Activated CD8-positive, alpha-beta memory T cell treated with anti-CD3 and anti-CD28 coated beads for 24 hours (primary cell): ENCODE measurements around the gene MARCHF3.
A peak's percentile ranks its signal among the peaks of the same experiment; 100 is the strongest.

ENCODE experiments used
- DNase-seq: peaks from one replicate; pipeline ENCODE4 v3.0.0-alpha.2; 2020

MARCHF3 gene

DNA sequence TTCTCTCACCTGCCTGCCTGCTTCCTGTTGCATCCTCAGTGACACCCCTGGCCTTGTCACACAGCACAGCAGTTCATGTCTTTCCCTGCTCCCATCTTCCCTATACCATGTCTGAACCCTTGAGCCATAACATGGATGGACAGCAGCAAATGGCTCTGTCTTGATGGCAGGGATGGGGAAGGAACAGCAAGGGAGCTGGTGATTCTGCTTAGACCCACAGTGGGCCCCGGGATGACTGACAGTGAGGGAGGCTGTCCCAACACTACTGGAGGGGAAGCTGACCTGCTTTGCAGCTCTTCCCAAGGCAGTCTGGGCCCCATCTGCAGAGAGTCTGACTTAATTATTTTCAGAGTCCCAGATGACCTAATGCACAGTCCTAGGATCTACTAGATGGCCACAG, 48.2 kb downstream of the MARCHF3 start:
- DNase-seq, result no peak

- DNase-seq, result no peak
Measured at GRCh38 chr5:126981701-126982100, 48.7 kb downstream of the MARCHF3 start.

DNA sequence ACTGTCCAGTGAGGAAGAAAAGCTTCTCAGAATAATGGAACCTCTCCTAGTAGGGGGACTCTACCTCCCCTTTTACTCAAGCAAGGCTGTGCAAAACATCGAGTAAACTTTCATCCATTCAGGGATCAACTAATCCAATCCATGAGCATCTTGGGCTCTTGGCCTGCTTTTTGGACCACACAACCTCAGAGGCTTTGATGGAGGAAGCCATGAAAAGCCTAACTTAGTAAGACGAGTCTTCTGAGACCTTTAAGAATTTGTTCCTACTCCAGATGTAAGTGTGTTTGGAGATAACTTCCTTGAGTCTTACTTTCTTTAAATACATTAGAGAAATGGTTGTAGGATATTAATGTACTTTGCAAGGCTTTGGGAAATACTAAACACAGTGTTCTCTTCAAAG, 49.1 kb downstream of the MARCHF3 start:
- no peak for DNase-seq

GRCh38 chr5:126978258-126978657, 52.1 kb downstream of the MARCHF3 start:
- no peak for DNase-seq

GRCh38 chr5:126976520-126977172, 53.7 kb downstream of the MARCHF3 start:
- DNase-seq, result no peak

DNA sequence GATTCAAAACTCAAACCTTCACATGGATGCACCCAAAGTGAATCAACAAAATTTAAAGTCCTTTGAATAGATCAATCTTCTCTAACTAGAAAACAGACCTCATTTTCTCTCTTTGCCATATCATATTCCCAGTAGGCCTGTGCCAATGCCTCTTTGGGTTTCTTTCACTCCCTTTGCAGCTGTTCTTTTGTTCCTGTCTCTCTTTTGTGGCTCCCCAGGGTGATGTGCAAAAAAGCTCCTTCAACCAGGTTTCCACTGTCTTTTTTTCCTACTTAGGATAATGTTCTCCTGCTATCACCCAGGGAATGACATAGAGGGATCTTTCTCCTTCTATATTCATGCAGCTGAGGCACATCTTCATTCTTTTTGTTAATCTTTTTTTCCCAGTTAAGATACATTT, 54.6 kb downstream of the MARCHF3 start:
- no peak for DNase-seq

GRCh38 chr5:126973193-126973592, 57.2 kb downstream of the MARCHF3 start:
- no peak for DNase-seq

GRCh38 chr5:126972062-126972895, 58.1 kb downstream of the MARCHF3 start:
- peak; percentile 72 for DNase-seq

DNA sequence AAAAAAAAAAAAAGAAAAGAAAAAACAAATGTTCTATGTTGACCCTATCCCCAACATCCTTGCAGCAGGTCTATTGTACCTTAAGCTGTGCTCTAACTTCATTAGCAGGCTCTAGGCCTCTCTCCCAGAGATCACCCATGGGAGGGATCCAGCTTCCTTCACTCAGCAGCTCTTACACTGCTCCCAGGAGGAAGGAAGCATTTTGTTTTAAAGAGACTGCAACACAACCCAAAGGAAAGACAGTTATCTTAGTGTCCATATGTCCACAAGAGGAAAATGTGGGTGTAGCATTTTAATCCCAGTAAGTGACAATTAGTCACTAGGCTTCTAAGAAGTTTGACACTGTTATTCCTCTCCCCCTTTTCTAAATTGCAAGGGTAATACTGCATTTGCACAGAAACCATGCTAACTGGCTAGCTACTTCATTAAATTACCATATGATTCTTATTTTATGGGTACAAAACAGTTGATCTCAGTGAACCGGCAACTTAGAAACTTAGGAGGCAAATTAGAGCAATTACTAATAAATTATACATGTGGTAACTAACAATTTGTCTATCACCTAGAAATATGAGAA, 58.8 kb downstream of the MARCHF3 start:
- no peak for DNase-seq

DNA sequence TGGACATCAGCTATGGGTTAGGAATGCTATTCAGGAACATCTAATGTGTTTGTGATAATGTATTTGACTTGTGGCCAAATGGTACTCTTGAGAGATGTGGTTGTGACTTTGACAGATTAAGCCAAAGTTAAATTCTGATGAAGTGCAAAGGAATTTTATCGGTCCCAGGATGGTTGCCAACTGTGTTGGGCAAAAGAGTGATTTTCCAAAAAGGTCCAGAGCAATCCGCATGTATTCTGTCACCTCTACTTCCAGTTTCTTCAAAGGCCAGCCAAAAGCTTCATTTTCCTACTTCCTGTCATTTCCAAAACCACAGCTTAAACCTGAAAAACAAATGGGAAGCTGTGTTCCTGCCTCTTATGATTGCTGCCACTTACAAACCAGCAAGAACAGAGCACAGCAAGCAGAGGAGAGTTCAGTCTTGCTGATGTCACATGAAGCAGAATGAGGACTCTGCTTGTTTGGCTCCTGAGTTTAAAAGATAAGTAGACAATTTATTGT, 59.8 kb downstream of the MARCHF3 start:
- no peak for DNase-seq

- DNase-seq, result no peak
Measured at GRCh38 chr5:126969548-126969947, 60.8 kb downstream of the MARCHF3 start.

DNA sequence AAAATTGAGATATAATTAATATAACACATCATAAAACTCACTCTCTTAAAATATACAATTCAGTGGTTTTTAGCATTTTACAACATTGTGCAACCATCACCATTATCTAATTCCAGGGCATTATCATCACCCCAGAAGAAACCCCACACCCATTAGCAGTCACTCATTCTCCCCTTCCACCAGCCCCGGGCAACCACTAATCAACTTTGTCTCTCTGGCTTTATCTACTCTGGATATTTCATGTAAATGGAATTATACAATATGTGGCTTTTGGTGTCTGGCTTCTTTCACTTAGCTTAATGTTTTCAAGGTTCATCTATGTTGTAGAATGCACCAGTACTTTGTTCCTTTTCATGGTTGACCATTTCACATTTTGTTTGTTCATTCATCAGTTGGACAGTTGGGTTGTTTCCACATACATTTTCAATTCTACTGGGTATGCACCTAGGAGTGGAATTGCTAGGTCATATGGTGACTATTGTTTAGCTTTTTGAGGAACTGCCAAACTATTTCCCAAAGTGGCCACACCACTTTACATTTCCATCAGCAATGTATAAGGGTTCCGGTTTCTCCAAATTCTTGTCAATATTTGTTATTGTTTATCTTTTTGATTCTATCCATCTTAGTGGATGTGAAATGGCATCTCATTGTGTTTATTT, 62.4 kb downstream of the MARCHF3 start:
- no peak for DNase-seq

- no peak for DNase-seq
Measured at GRCh38 chr5:126965487-126965886, 64.9 kb downstream of the MARCHF3 start.

DNA sequence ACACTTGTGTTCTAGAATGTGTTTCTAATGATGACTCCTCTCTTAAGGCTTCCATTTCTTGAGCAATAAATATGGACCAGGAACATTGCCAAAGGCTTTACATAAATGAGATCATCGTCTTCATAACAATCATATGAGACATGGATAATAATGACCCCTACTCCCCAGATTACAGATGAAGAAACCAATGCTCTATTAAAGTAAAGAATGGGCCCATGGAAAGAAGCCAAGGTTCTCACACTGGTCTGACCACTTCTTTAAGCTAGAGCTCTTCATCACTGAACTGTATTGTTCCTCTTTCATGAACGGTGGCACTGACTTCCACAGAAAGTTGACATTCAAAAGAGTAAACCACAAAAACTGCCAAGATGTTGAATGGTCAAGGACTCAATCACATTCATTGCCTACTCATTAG, 65.3 kb downstream of the MARCHF3 start:
- no peak for DNase-seq

- no peak for DNase-seq
Measured at GRCh38 chr5:126963822-126964375, 66.5 kb downstream of the MARCHF3 start.

DNA sequence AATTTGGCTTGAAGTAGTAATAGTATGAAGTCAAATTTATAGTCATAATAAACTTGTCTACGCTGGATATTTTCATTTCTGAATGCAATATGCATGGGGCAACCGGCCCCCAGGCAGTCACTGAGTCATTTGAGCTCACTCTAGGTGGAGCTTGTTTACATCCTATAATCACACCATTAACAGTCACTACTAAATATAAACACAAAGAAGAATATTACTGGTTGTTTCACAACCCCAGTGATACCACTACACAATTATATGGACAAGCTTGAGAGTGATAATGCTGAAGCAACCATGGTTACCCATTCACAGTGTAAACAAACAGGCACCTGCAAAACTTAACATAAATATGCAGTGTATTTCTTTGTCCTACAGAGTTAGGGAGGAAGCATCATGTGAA, 68.7 kb downstream of the MARCHF3 start:
- no peak for DNase-seq

DNA sequence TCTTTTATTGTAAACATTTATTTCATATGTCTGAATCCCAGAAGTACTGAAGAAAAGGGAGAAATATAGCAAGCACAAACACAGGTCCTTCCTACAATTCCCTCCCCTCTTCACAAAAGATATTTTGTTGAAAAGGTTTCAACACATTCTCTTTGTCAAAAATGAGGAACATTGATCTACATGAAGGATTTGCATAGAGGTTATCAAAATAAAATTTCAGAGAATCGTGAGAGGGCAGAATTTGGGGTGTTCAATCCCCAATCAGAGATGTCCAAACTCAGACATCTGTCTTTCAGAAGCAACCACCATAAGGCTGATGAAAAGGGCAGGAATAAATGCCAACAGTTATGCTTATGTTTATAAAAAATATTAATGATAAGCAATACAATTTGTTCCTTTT, 69.2 kb downstream of the MARCHF3 start:
- no peak for DNase-seq

DNA sequence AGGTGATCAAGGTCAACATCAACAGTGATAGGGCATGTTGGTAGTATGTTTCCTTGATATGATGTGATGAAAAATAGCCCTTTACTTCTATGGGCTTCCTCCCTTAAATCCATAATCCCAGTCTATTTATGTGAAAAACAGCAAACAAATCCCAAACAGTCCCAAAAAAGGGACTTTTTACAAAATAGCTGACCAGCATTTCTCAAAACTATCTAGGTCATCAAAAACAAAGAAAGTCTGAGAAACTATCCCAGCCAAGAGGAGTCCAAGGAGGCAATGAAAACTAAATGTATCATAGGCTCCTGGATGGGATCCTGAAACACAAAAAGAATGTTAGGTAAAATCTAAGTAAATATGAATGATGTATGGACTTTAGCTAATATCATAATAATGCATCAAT, 71.2 kb downstream of the MARCHF3 start:
- no peak for DNase-seq

DNA sequence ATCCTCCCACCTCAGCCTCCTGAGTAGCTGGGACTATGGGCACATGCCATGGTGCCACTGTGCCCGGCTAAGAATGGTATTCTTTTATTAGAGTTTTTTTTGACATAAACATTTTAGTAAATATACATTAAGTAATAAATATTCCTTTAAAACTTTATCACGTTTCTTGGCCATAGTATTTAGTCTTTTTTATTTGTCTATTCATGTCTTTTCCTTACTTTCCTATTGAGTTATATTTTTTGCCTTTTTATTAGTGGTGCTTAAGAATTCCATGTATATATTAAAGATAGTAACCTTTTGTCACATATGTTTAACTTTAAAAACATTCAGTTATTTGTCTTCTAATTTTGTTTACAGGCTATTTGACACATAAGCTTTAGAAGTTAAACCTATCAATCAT, 73.4 kb downstream of the MARCHF3 start:
- DNase-seq, result no peak

GRCh38 chr5:126954981-126955380, 75.4 kb downstream of the MARCHF3 start:
- no peak for DNase-seq

DNA sequence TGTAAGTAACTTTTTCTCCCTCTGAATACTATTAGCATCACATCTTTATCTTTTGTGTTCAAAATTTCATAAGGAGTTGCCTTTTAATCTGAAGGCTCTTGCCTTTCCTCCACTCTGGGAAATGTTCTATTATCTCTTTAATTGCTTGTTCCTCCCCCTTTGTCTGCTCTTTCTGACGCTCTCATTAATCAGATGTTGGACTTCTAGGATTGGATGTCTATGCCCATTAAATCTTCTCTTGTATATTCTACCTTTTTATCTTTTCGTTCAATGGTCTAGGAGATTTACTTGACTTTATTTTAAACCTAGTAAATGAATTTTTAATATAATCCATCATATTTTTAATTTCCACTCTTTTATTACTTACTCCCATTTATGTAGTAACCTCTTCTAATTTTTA, 76.7 kb downstream of the MARCHF3 start:
- DNase-seq, result no peak

GRCh38 chr5:126949475-126949874, 80.9 kb downstream of the MARCHF3 start:
- DNase-seq, result no peak

DNA sequence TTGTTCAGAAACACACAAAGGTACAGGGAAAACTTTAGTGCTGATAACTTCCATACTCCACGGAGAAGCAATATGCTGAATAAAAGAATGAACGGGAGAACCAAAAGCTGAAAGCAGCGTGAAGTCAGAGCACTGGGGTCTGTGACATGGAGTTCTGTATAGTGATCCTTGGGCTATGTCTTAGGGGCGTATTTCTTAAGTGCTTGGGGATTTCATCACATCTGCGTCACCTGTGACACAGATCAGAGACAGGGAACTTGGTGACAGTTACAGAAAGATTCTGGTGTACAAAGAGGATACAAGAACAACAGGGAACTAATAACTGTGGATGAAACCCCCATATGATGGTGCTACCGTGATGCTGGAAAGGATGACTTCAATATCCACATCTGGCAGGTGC, 81.9 kb downstream of the MARCHF3 start:
- no peak for DNase-seq
